ENCODE data around the gene GOLT1A. TPM values are rescaled to one million over a fixed set of nuclear protein-coding genes. Genes with fewer than 3 reads are reported as not detected.

The GOLT1A gene
- polyA plus RNA-seq, 4 donors = 42.8 to 136 (median 112) TPM

GRCh38 chr1:204259782-204260181 is 46.0 kb upstream of the GOLT1A start:
- no peaks in the 10 kb centered on the region for H3K9me3 ChIP-seq (ENCODE audit: control insufficient read depth in 2 of 2, insufficient read depth in 1 of 2, low read depth in 1 of 2, low read length in 1 of 2)
- DNase-seq (no peak), FAIRE-seq (no peak)
- H3K4me3 ChIP-seq (ENCODE audit: low read depth in 1 of 3, low read length in 3 of 3) = no peak overlapping the region
- H3K4me1 ChIP-seq (ENCODE audit: control insufficient read depth in 3 of 3, insufficient read depth in 2 of 3, low read depth in 1 of 3, low read length in 2 of 3) = no peaks in the 10 kb centered on the region
- H3K27me3 ChIP-seq (ENCODE audit: control insufficient read depth in 3 of 3, insufficient read depth in 3 of 3, low read length in 3 of 3) = no peaks in the 10 kb centered on the region
- 59 to 80% (median 72%) methylated on average over 5 of the region's 5 CpGs for WGBS, 3 donors
- peaks cover 0 to 96% (median 14%) of the 10 kb centered on the region in 3 donors for H3K36me3 ChIP-seq (ENCODE audit: control insufficient read depth in 3 of 3, insufficient read depth in 2 of 3, low read depth in 1 of 3, low read length in 3 of 3)
- H3K27ac ChIP-seq (ENCODE audit: low read depth in 1 of 3, low read length in 2 of 3) = no peak overlapping the region

DNA sequence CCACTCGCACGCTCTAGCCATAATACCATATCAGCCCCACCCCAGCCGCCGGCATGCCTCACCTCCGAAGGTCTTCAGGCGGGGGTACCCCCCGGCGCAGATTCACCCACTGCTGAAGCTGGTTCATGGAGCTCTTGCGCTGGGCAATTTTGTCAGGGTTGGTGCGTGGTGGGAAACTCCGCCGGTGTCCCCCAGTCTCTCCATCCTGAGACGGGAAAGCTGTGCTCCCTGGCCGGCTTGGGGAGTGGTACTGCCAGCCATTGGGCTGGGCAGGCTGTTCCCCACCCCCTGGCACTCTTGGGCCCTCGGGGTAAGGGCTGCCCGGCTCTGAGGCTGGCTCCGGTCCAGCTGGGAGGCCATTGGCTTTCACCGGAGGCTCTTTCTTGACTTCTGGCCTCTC is 45.4 kb upstream of the GOLT1A start:
- DNase-seq (no peak), FAIRE-seq (no peak)
- peaks cover 0 to 94% (median 14%) of the 10 kb centered on the region in 3 donors for H3K36me3 ChIP-seq (ENCODE audit: control insufficient read depth in 3 of 3, insufficient read depth in 2 of 3, low read depth in 1 of 3, low read length in 3 of 3)
- 85 to 86% (median 86%) methylated on average over 18 of the region's 18 CpGs for WGBS, 3 donors
- H3K9me3 ChIP-seq (ENCODE audit: control insufficient read depth in 2 of 2, insufficient read depth in 1 of 2, low read depth in 1 of 2, low read length in 1 of 2) = no peaks in the 10 kb centered on the region
- H3K27me3 ChIP-seq (ENCODE audit: control insufficient read depth in 3 of 3, insufficient read depth in 3 of 3, low read length in 3 of 3) = no peaks in the 10 kb centered on the region
- no peak overlapping the region for H3K4me3 ChIP-seq (ENCODE audit: low read depth in 1 of 3, low read length in 3 of 3)
- H3K27ac ChIP-seq (ENCODE audit: low read depth in 1 of 3, low read length in 2 of 3) = no peak overlapping the region
- no peaks in the 10 kb centered on the region for H3K4me1 ChIP-seq (ENCODE audit: control insufficient read depth in 3 of 3, insufficient read depth in 2 of 3, low read depth in 1 of 3, low read length in 2 of 3)

GRCh38 chr1:204258213-204259115 is 44.7 kb upstream of the GOLT1A start:
- Histone ChIP-seq H3K36me3 (ENCODE audit: control insufficient read depth in 3 of 3, insufficient read depth in 2 of 3, low read depth in 1 of 3, low read length in 3 of 3) (peaks cover 0 to 95% (median 11%) of the 10 kb centered on the region in 3 donors), H3K27ac (ENCODE audit: low read depth in 1 of 3, low read length in 2 of 3) (no peak overlapping the region), H3K4me1 (ENCODE audit: control insufficient read depth in 3 of 3, insufficient read depth in 2 of 3, low read depth in 1 of 3, low read length in 2 of 3) (no peaks in the 10 kb centered on the region), H3K27me3 (ENCODE audit: control insufficient read depth in 3 of 3, insufficient read depth in 3 of 3, low read length in 3 of 3) (no peaks in the 10 kb centered on the region), H3K4me3 (ENCODE audit: low read depth in 1 of 3, low read length in 3 of 3) (no peak overlapping the region), H3K9me3 (ENCODE audit: control insufficient read depth in 2 of 2, insufficient read depth in 1 of 2, low read depth in 1 of 2, low read length in 1 of 2) (no peaks in the 10 kb centered on the region)
- WGBS, 3 donors = 64 to 72% (median 66%) methylated on average over 7 of the region's 7 CpGs
- peak; percentile 48 to 75 for DNase-seq
- FAIRE-seq = no peak

- Histone ChIP-seq H3K9me3 (ENCODE audit: control insufficient read depth in 2 of 2, insufficient read depth in 1 of 2, low read depth in 1 of 2, low read length in 1 of 2) (no peaks in the 10 kb centered on the region), H3K27ac (ENCODE audit: low read depth in 1 of 3, low read length in 2 of 3) (no peak overlapping the region), H3K36me3 (ENCODE audit: control insufficient read depth in 3 of 3, insufficient read depth in 2 of 3, low read depth in 1 of 3, low read length in 3 of 3) (peaks cover 0 to 94% (median 7%) of the 10 kb centered on the region in 3 donors), H3K4me1 (ENCODE audit: control insufficient read depth in 3 of 3, insufficient read depth in 2 of 3, low read depth in 1 of 3, low read length in 2 of 3) (no peaks in the 10 kb centered on the region), H3K27me3 (ENCODE audit: control insufficient read depth in 3 of 3, insufficient read depth in 3 of 3, low read length in 3 of 3) (no peaks in the 10 kb centered on the region), H3K4me3 (ENCODE audit: low read depth in 1 of 3, low read length in 3 of 3) (no peak overlapping the region)
- no peak for FAIRE-seq
- 90 to 93% (median 91%) methylated on average over 23 to 24 of the region's 24 CpGs for WGBS, 3 donors
- no peak for DNase-seq
Observed at GRCh38 chr1:204257446-204257845, 43.7 kb upstream of the GOLT1A start.

- no peaks in the 10 kb centered on the region for H3K27me3 ChIP-seq (ENCODE audit: control insufficient read depth in 3 of 3, insufficient read depth in 3 of 3, low read length in 3 of 3)
- H3K36me3 ChIP-seq (ENCODE audit: control insufficient read depth in 3 of 3, insufficient read depth in 2 of 3, low read depth in 1 of 3, low read length in 3 of 3) = peaks cover 0 to 90% (median 5%) of the 10 kb centered on the region in 3 donors
- no peaks in the 10 kb centered on the region for H3K4me1 ChIP-seq (ENCODE audit: control insufficient read depth in 3 of 3, insufficient read depth in 2 of 3, low read depth in 1 of 3, low read length in 2 of 3)
- FAIRE-seq (no peak), DNase-seq (no peak)
- H3K9me3 ChIP-seq (ENCODE audit: control insufficient read depth in 2 of 2, insufficient read depth in 1 of 2, low read depth in 1 of 2, low read length in 1 of 2) = no peaks in the 10 kb centered on the region
- H3K4me3 ChIP-seq (ENCODE audit: low read depth in 1 of 3, low read length in 3 of 3) = no peak overlapping the region
- 85 to 90% (median 88%) methylated on average over 10 of the region's 10 CpGs for WGBS, 3 donors
- H3K27ac ChIP-seq (ENCODE audit: low read depth in 1 of 3, low read length in 2 of 3) = no peak overlapping the region
Observed at GRCh38 chr1:204256531-204256930, 42.7 kb upstream of the GOLT1A start.

- FAIRE-seq (no peak), DNase-seq (no peak)
- Histone ChIP-seq H3K4me1 (ENCODE audit: control insufficient read depth in 3 of 3, insufficient read depth in 2 of 3, low read depth in 1 of 3, low read length in 2 of 3) (no peaks in the 10 kb centered on the region), H3K27me3 (ENCODE audit: control insufficient read depth in 3 of 3, insufficient read depth in 3 of 3, low read length in 3 of 3) (no peaks in the 10 kb centered on the region), H3K9me3 (ENCODE audit: control insufficient read depth in 2 of 2, insufficient read depth in 1 of 2, low read depth in 1 of 2, low read length in 1 of 2) (no peaks in the 10 kb centered on the region), H3K36me3 (ENCODE audit: control insufficient read depth in 3 of 3, insufficient read depth in 2 of 3, low read depth in 1 of 3, low read length in 3 of 3) (peaks cover 0 to 90% (median 5%) of the 10 kb centered on the region in 3 donors), H3K4me3 (ENCODE audit: low read depth in 1 of 3, low read length in 3 of 3) (no peak overlapping the region), H3K27ac (ENCODE audit: low read depth in 1 of 3, low read length in 2 of 3) (no peak overlapping the region)
- 63 to 90% (median 76%) methylated on average over 5 of the region's 5 CpGs for WGBS, 3 donors
Observed at GRCh38 chr1:204255966-204256365, 42.2 kb upstream of the GOLT1A start.

DNA sequence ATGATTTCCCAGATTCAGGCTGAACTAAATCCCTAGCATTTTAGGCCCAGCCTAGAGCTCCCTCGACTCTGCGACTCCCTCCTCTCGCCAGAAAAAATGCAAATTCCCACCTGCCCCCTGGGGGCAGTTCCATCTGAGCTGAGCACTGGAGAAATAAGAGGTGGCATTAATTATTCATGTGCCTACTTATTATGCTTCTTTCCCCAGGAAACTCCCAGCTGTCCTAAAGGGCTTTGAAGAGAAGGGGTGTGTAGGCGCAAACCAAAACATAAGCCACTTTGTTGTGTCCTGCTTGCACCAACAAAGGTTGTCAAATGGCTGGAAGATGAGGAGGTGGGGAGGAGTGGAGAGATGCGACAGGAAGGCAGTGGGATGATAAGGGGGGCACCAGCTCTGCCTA is 41.4 kb upstream of the GOLT1A start:
- Histone ChIP-seq H3K36me3 (ENCODE audit: control insufficient read depth in 3 of 3, insufficient read depth in 2 of 3, low read depth in 1 of 3, low read length in 3 of 3) (peaks cover 0 to 92% (median 8%) of the 10 kb centered on the region in 3 donors), H3K27ac (ENCODE audit: low read depth in 1 of 3, low read length in 2 of 3) (no peak overlapping the region), H3K4me3 (ENCODE audit: low read depth in 1 of 3, low read length in 3 of 3) (no peak overlapping the region), H3K4me1 (ENCODE audit: control insufficient read depth in 3 of 3, insufficient read depth in 2 of 3, low read depth in 1 of 3, low read length in 2 of 3) (no peaks in the 10 kb centered on the region), H3K9me3 (ENCODE audit: control insufficient read depth in 2 of 2, insufficient read depth in 1 of 2, low read depth in 1 of 2, low read length in 1 of 2) (no peaks in the 10 kb centered on the region), H3K27me3 (ENCODE audit: control insufficient read depth in 3 of 3, insufficient read depth in 3 of 3, low read length in 3 of 3) (no peaks in the 10 kb centered on the region)
- no peak for DNase-seq
- FAIRE-seq = no peak
- 72 to 82% (median 77%) methylated on average over 5 of the region's 5 CpGs for WGBS, 3 donors

DNA sequence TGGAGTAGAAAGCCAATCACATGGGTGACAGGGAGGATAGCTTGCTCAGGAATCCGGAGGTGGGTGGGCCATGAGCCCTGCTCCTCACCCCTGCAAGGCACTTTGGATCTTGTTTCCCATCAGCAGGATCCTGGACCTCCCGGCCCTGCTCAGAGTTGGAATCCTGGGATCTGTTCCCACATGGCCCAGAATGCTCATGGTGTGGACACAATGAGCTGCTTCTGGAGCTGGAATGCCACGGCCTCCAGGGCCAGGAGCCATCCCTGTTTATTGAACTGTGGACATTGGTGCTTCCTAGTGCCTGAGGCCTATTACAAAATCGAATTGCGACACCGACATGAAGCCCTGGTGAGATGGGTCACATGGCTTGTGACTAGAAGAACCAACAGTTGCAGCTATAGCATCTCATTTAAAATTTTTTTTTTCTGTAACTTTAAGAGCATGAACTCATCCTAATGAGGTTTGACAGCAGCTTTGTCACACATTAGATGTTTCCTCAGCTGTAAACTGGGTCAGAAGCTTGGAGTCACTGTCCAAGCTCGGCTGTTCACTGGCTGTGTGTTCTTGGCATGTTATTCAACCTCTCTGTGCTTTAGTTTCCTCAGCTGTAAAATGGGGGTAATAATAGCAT is 40.4 kb upstream of the GOLT1A start:
- H3K27me3 ChIP-seq (ENCODE audit: control insufficient read depth in 3 of 3, insufficient read depth in 3 of 3, low read length in 3 of 3) = no peaks in the 10 kb centered on the region
- DNase-seq (peak in 1 of 2 donors; percentile 55), FAIRE-seq (no peak)
- no peaks in the 10 kb centered on the region for H3K9me3 ChIP-seq (ENCODE audit: control insufficient read depth in 2 of 2, insufficient read depth in 1 of 2, low read depth in 1 of 2, low read length in 1 of 2)
- H3K4me3 ChIP-seq (ENCODE audit: low read depth in 1 of 3, low read length in 3 of 3) = no peak overlapping the region
- peaks cover 0 to 92% (median 10%) of the 10 kb centered on the region in 3 donors for H3K36me3 ChIP-seq (ENCODE audit: control insufficient read depth in 3 of 3, insufficient read depth in 2 of 3, low read depth in 1 of 3, low read length in 3 of 3)
- H3K27ac ChIP-seq (ENCODE audit: low read depth in 1 of 3, low read length in 2 of 3) = no peak overlapping the region
- WGBS, 3 donors = 64 to 79% (median 69%) methylated on average over 7 of the region's 7 CpGs
- no peaks in the 10 kb centered on the region for H3K4me1 ChIP-seq (ENCODE audit: control insufficient read depth in 3 of 3, insufficient read depth in 2 of 3, low read depth in 1 of 3, low read length in 2 of 3)
